KMS-11 (cell line): ENCODE results near the gene PHF20.

Experiments used
- H2AFZ ChIP-seq: fragments of 200-600 bp; sonication (generic); 2 replicates; pipeline ENCODE4 v1.6.1; 2016; ENCODE audit warnings: antibody characterized with exemption, mixed run types, low read depth
- H3K27ac ChIP-seq: fragments of 200-600 bp; sonication (generic); 2 replicates; pipeline ENCODE4 v1.6.1; 2016; ENCODE audit warnings: mild to moderate bottlenecking, mixed run types
- H3K27me3 ChIP-seq: fragments of 200-600 bp; sonication (generic); 2 replicates; pipeline ENCODE4 v1.6.1; 2017; ENCODE audit warnings: mild to moderate bottlenecking, low read depth, mixed run types, moderate library complexity; ENCODE audit not compliant: insufficient read depth
- H3K36me3 ChIP-seq: fragments of 200-600 bp; sonication (generic); 2 replicates; pipeline ENCODE4 v1.6.1; 2017; ENCODE audit warnings: mild to moderate bottlenecking, mixed run types; ENCODE audit not compliant: insufficient read depth
- H3K4me1 ChIP-seq: fragments of 200-600 bp; sonication (generic); 2 replicates; pipeline ENCODE4 v1.6.1; 2016; ENCODE audit warnings: mild to moderate bottlenecking, low read depth, mixed run types; ENCODE audit not compliant: poor library complexity, severe bottlenecking
- H3K4me2 ChIP-seq: fragments of 200-600 bp; sonication (generic); 2 replicates; pipeline ENCODE4 v1.7.0; 2016; ENCODE audit warnings: mild to moderate bottlenecking, mixed run types
- H3K4me3 ChIP-seq: fragments of 200-600 bp; sonication (generic); IDR thresholded peaks from 2 replicates; pipeline ENCODE4 v1.6.1; 2017; ENCODE audit warnings: low read depth, low read length, mixed read lengths; ENCODE audit not compliant: insufficient read depth
- H3K79me2 ChIP-seq: fragments of 200-600 bp; sonication (generic); 2 replicates; pipeline ENCODE4 v1.6.1; 2016; ENCODE audit warnings: low read depth, mixed run types; ENCODE audit not compliant: insufficient read depth
- H3K9ac ChIP-seq: fragments of 200-600 bp; sonication (generic); 2 replicates; pipeline ENCODE4 v1.6.1; 2016; ENCODE audit warnings: mild to moderate bottlenecking, mixed run types
- H4K20me1 ChIP-seq: fragments of 200-600 bp; sonication (generic); 2 replicates; pipeline ENCODE4 v1.6.1; 2016; ENCODE audit warnings: mild to moderate bottlenecking, mixed run types; ENCODE audit not compliant: insufficient read depth
- TF ChIP-seq, protein P1 (sequence below): fragments of 200-600 bp; sonication (generic); conservative IDR thresholded peaks from 2 replicates; pipeline ENCODE4 v1.6.1; 2017; ENCODE audit warnings: low read depth, mild to moderate bottlenecking, antibody characterized with exemption, low read length, moderate library complexity, mixed read lengths

The PHF20 gene

GRCh38 chr20:35952480-35953386 lies 180.9 kb downstream of the PHF20 start:
- Histone ChIP-seq H3K9ac (peak overlapping the region; percentile 97), H3K4me1 (peaks cover 28% of the 10 kb centered on the region), H4K20me1 (0 out of 2 replicates have a peak, but pooled peaks cover 5% of the 10 kb centered on the region), H3K36me3 (no peaks in the 10 kb centered on the region), H3K27me3 (no peaks in the 10 kb centered on the region), H3K4me3 (no peak overlapping the region), H3K79me2 (peaks cover 38% of the 10 kb centered on the region), H3K27ac (peak overlapping the region; percentile 99), H2AFZ (peak overlapping the region; percentile 64; the same call in 1 of the 2 replicates), H3K4me2 (peak overlapping the region; percentile 98)
- TF ChIP-seq, protein P1, sequence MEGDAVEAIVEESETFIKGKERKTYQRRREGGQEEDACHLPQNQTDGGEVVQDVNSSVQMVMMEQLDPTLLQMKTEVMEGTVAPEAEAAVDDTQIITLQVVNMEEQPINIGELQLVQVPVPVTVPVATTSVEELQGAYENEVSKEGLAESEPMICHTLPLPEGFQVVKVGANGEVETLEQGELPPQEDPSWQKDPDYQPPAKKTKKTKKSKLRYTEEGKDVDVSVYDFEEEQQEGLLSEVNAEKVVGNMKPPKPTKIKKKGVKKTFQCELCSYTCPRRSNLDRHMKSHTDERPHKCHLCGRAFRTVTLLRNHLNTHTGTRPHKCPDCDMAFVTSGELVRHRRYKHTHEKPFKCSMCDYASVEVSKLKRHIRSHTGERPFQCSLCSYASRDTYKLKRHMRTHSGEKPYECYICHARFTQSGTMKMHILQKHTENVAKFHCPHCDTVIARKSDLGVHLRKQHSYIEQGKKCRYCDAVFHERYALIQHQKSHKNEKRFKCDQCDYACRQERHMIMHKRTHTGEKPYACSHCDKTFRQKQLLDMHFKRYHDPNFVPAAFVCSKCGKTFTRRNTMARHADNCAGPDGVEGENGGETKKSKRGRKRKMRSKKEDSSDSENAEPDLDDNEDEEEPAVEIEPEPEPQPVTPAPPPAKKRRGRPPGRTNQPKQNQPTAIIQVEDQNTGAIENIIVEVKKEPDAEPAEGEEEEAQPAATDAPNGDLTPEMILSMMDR = no peak

GRCh38 chr20:35953387-35954199 lies 181.8 kb downstream of the PHF20 start:
- Histone ChIP-seq H2AFZ (peak overlapping the region; percentile 64), H3K4me1 (peaks cover 28% of the 10 kb centered on the region), H3K27me3 (no peaks in the 10 kb centered on the region), H4K20me1 (0 out of 2 replicates have a peak, but pooled peaks cover 5% of the 10 kb centered on the region), H3K4me3 (no peak overlapping the region), H3K9ac (peak overlapping the region; percentile 97), H3K36me3 (no peaks in the 10 kb centered on the region), H3K27ac (peak overlapping the region; percentile 99), H3K79me2 (peaks cover 38% of the 10 kb centered on the region), H3K4me2 (peak overlapping the region; percentile 98)
- TF ChIP-seq, protein P1 = no peak

DNA sequence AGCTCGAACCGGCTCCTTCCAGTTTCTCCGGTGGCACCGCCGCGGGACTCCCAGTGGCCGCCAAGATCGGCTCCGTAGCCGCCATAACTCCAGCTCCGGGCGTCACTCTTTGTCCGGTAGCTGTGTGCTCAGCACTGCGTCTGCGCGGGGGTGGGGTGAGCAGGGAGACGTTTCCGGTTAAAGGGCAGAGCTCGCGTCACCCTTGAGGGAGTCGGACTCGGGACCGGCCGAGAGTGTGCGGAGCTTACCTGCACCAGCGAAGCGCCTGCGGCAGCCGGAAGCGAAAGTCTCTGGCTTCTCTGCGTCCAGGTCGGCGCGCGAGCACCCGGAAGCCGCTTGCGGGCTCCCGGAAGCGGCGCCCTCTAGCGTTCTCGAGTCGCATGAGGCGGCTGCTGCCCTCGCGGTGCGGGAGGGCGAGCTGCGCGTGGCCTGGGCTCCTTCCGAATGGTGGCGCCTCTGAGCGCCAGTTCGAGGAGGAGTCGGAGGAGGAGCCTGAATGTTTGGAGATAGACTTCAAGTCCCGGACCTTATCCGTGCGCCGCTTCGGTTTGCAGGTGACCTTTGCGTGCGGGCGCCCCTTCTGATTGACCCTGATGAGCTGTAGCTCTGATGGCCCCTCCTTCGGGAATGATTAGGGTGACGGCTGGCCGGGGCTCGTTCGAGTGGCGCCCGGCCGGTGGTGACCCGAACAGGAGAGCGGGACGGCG lies 182.5 kb downstream of the PHF20 start, which contains the start of gene SCAND1:
TSS of gene SCAND1 (minus strand) at position 303 of the 707 bp plus-strand sequence. CDS start at position 85, 218 bp downstream.
- H3K79me2 ChIP-seq = peaks cover 38% of the 10 kb centered on the region
- H3K27ac ChIP-seq = peak within 1 kb of the TSS; percentile 99
- H3K9ac ChIP-seq = peak within 1 kb of the TSS; percentile 97
- H3K36me3 ChIP-seq = no peaks in the 10 kb centered on the region
- peak within 1 kb of the TSS; percentile 64 for H2AFZ ChIP-seq
- H3K4me2 ChIP-seq = peak within 1 kb of the TSS; percentile 98
- H3K27me3 ChIP-seq = no peaks in the 10 kb centered on the region
- no peak within 1 kb of the TSS for H3K4me3 ChIP-seq
- H3K4me1 ChIP-seq = peaks cover 28% of the 10 kb centered on the region
- 0 out of 2 replicates have a peak, but pooled peaks cover 5% of the 10 kb centered on the region for H4K20me1 ChIP-seq
- TF ChIP-seq, protein P1 = peak; percentile 78; the same call in 1 of the 2 replicates

- H3K79me2 ChIP-seq = peaks cover 38% of the 10 kb centered on the region
- no peaks in the 10 kb centered on the region for H3K27me3 ChIP-seq
- H3K4me2 ChIP-seq = peak overlapping the region; percentile 74
- H2AFZ ChIP-seq = peak overlapping the region; percentile 64
- 0 out of 2 replicates have a peak, but pooled peaks cover 5% of the 10 kb centered on the region for H4K20me1 ChIP-seq
- H3K4me3 ChIP-seq = no peak overlapping the region
- no peaks in the 10 kb centered on the region for H3K36me3 ChIP-seq
- peak overlapping the region; percentile 97 for H3K9ac ChIP-seq
- H3K27ac ChIP-seq = peak overlapping the region; percentile 99
- H3K4me1 ChIP-seq = peaks cover 28% of the 10 kb centered on the region
- TF ChIP-seq, protein P1 = no peak
Observed at GRCh38 chr20:35954907-35955251, 183.1 kb downstream of the PHF20 start.
